Measurements from ENCODE around the gene DLG4. TPM values are rescaled to one million over a fixed set of nuclear protein-coding genes. Genes with fewer than 3 reads are reported as not detected.
A peak's percentile ranks its signal among the peaks of the same experiment; 100 is the strongest.

The DLG4 gene
- total RNA-seq: 10 to 100 TPM in 1 of 4 donors, 1 to 10 TPM in 3; 2.9 to 12.7 (median 3.2) TPM

GRCh38 chr17:7219812-7220592 lies at the start of gene DLG4, which contains the start of gene ACADVL:
Gene DLG4, minus strand, starts transcription at chr17:7219836.
Gene ACADVL, plus strand, starts transcription at chr17:7219938. Its CDS starts 47 bp downstream, at chr17:7219985.
- WGBS: 1% methylated on average over 12 of the region's 63 CpGs
- Histone ChIP-seq H3K36me3 (peaks cover 30% of the 10 kb centered on the region), H3K9me3 (no peaks in the 10 kb centered on the region), H3K4me1 (peaks cover 74% of the 10 kb centered on the region), H3K4me3 (peak within 1 kb of the TSS; percentile 96), H3K27me3 (no peaks in the 10 kb centered on the region), H3K27ac (peak within 1 kb of the TSS; percentile 96)
- peak; percentile 96 to 97 for DNase-seq (ENCODE audit: low spot score in 2 of 2)
- TF ChIP-seq EP300 (IDR thresholded peaks at IDR 0.05) (no peak), POLR2AphosphoS5 (IDR thresholded peaks at IDR 0.05) (peak in 1 of 3 donors; percentile 14), POLR2A (IDR thresholded peaks at IDR 0.05) (peak in 1 of 2 donors; percentile 91), CTCF (IDR thresholded peaks at IDR 0.05) (no peak)

GRCh38 chr17:7266784-7267183 lies 47.1 kb upstream of the DLG4 start:
- DNase-seq (ENCODE audit: low spot score in 2 of 2): no peak
- 72% methylated on average over 1 of the region's 1 CpG for WGBS
- peaks cover 19% of the 10 kb centered on the region for H3K4me1 ChIP-seq
- TF ChIP-seq EP300 (IDR thresholded peaks at IDR 0.05) (no peak), CTCF (IDR thresholded peaks at IDR 0.05) (no peak), POLR2AphosphoS5 (IDR thresholded peaks at IDR 0.05) (no peak), POLR2A (IDR thresholded peaks at IDR 0.05) (no peak)
- no peak overlapping the region for H3K4me3 ChIP-seq
- H3K27ac ChIP-seq: no peak overlapping the region
- H3K36me3 ChIP-seq: no peaks in the 10 kb centered on the region
- no peaks in the 10 kb centered on the region for H3K9me3 ChIP-seq
- peaks cover 24% of the 10 kb centered on the region for H3K27me3 ChIP-seq

- H3K4me3 ChIP-seq: peak overlapping the region; percentile 52
- peaks cover 46% of the 10 kb centered on the region for H3K4me1 ChIP-seq
These were observed 44.1 kb upstream of the DLG4 start for GRCh38 chr17:7263801-7264078.

GRCh38 chr17:7262935-7263800 lies 43.5 kb upstream of the DLG4 start:
- peak overlapping the region; percentile 52 for H3K4me3 ChIP-seq
- DNase-seq (ENCODE audit: low spot score in 2 of 2): no peak
- H3K4me1 ChIP-seq: peaks cover 47% of the 10 kb centered on the region
- 12% methylated on average over 26 of the region's 26 CpGs for WGBS
- peaks cover 37% of the 10 kb centered on the region for H3K27me3 ChIP-seq
- peak overlapping the region; percentile 60 for H3K27ac ChIP-seq
- H3K9me3 ChIP-seq: no peaks in the 10 kb centered on the region
- peaks cover 14% of the 10 kb centered on the region for H3K36me3 ChIP-seq
- TF ChIP-seq EP300 (IDR thresholded peaks at IDR 0.05): no peak
- no peak for TF ChIP-seq POLR2A (IDR thresholded peaks at IDR 0.05)
- no peak for TF ChIP-seq POLR2AphosphoS5 (IDR thresholded peaks at IDR 0.05)
- no peak for TF ChIP-seq CTCF (IDR thresholded peaks at IDR 0.05)

More at GRCh38 chr17:7263801-7264078, 44.1 kb upstream of the DLG4 start:
- TF ChIP-seq EP300 (IDR thresholded peaks at IDR 0.05): no peak
- TF ChIP-seq CTCF (IDR thresholded peaks at IDR 0.05): no peak
- TF ChIP-seq POLR2A (IDR thresholded peaks at IDR 0.05): no peak
- no peak for TF ChIP-seq POLR2AphosphoS5 (IDR thresholded peaks at IDR 0.05)
- H3K27me3 ChIP-seq: peaks cover 37% of the 10 kb centered on the region
- H3K9me3 ChIP-seq: no peaks in the 10 kb centered on the region
- 59% methylated on average over 4 of the region's 4 CpGs for WGBS
- no peak overlapping the region for H3K27ac ChIP-seq
- peaks cover 9% of the 10 kb centered on the region for H3K36me3 ChIP-seq
- DNase-seq (ENCODE audit: low spot score in 2 of 2): no peak

All from suprapubic skin (tissue), 4 donors.